ENCODE results near the gene CTNND2. TPM values are rescaled to one million over a fixed set of nuclear protein-coding genes. Genes with fewer than 3 reads are reported as not detected.

Gene CTNND2
- total RNA-seq, 4 donors from 2014 or later = 0.18 to 14.9 (median 0.47) TPM; not detected in 1

GRCh38 chr5:11594021-11594420 lies 310.2 kb downstream of the CTNND2 start:
- Histone ChIP-seq H3K27ac (no peak overlapping the region), H3K36me3 (no peaks in the 10 kb centered on the region), H3K27me3 (no peaks in the 10 kb centered on the region), H3K4me1 (no peaks in the 10 kb centered on the region), H3K4me3 (no peak overlapping the region), H3K9me3 (no peaks in the 10 kb centered on the region)
- no peak for DNase-seq
- no peak for TF ChIP-seq CTCF (IDR thresholded peaks at IDR 0.05)
- no peak for TF ChIP-seq POLR2A (IDR thresholded peaks at IDR 0.05)

GRCh38 chr5:11590475-11590874 lies 313.8 kb downstream of the CTNND2 start:
- no peaks in the 10 kb centered on the region for H3K9me3 ChIP-seq
- H3K4me3 ChIP-seq = no peak overlapping the region
- H3K27me3 ChIP-seq = no peaks in the 10 kb centered on the region
- H3K36me3 ChIP-seq = no peaks in the 10 kb centered on the region
- H3K27ac ChIP-seq = no peak overlapping the region
- DNase-seq = no peak
- no peaks in the 10 kb centered on the region for H3K4me1 ChIP-seq
- TF ChIP-seq POLR2A (IDR thresholded peaks at IDR 0.05) (no peak), CTCF (IDR thresholded peaks at IDR 0.05) (no peak)

GRCh38 chr5:11588803-11589202 lies 315.4 kb downstream of the CTNND2 start:
- DNase-seq = no peak
- Histone ChIP-seq H3K36me3 (no peaks in the 10 kb centered on the region), H3K4me3 (no peak overlapping the region)

GRCh38 chr5:11584017-11584416 lies 320.2 kb downstream of the CTNND2 start:
- TF ChIP-seq CTCF (IDR thresholded peaks at IDR 0.05) (no peak), POLR2A (IDR thresholded peaks at IDR 0.05) (no peak)
- no peaks in the 10 kb centered on the region for H3K4me1 ChIP-seq
- no peak overlapping the region for H3K4me3 ChIP-seq
- no peaks in the 10 kb centered on the region for H3K36me3 ChIP-seq
- H3K9me3 ChIP-seq = no peaks in the 10 kb centered on the region
- H3K27ac ChIP-seq = no peak overlapping the region
- DNase-seq = no peak
- H3K27me3 ChIP-seq = no peaks in the 10 kb centered on the region

More at GRCh38 chr5:11588803-11589202, 315.4 kb downstream of the CTNND2 start:
- H3K9me3 ChIP-seq = no peaks in the 10 kb centered on the region
- no peak for TF ChIP-seq CTCF (IDR thresholded peaks at IDR 0.05)
- TF ChIP-seq POLR2A (IDR thresholded peaks at IDR 0.05) = no peak
- no peak overlapping the region for H3K27ac ChIP-seq
- no peaks in the 10 kb centered on the region for H3K27me3 ChIP-seq
- no peaks in the 10 kb centered on the region for H3K4me1 ChIP-seq

- no peaks in the 10 kb centered on the region for H3K9me3 ChIP-seq
- H3K4me1 ChIP-seq = no peaks in the 10 kb centered on the region
- H3K36me3 ChIP-seq = no peaks in the 10 kb centered on the region
- no peak overlapping the region for H3K27ac ChIP-seq
- no peak overlapping the region for H3K4me3 ChIP-seq
- DNase-seq = no peak
- H3K27me3 ChIP-seq = no peaks in the 10 kb centered on the region
- TF ChIP-seq POLR2A (IDR thresholded peaks at IDR 0.05) = no peak
- no peak for TF ChIP-seq CTCF (IDR thresholded peaks at IDR 0.05)
Measured at GRCh38 chr5:11579351-11579750, 324.9 kb downstream of the CTNND2 start.

- no peaks in the 10 kb centered on the region for H3K4me1 ChIP-seq
- no peaks in the 10 kb centered on the region for H3K36me3 ChIP-seq
- TF ChIP-seq CTCF (IDR thresholded peaks at IDR 0.05) (no peak), POLR2A (IDR thresholded peaks at IDR 0.05) (no peak)
- no peak overlapping the region for H3K27ac ChIP-seq
- no peaks in the 10 kb centered on the region for H3K9me3 ChIP-seq
- H3K4me3 ChIP-seq = no peak overlapping the region
- H3K27me3 ChIP-seq = no peaks in the 10 kb centered on the region
- no peak for DNase-seq
Measured at GRCh38 chr5:11574787-11575186, 329.5 kb downstream of the CTNND2 start.

All from Peyer's patch (tissue), 4 donors.